Suprapubic skin (tissue), 4 donors: ENCODE results near the gene MTG2. TPM values are rescaled to one million over a fixed set of nuclear protein-coding genes. Genes with fewer than 3 reads are reported as not detected.

Source experiments
- DNase-seq, 2 donors: peaks; one replicate each; pipeline ENCODE4 v3.0.0-alpha.2; 2019; ENCODE audit warnings: low spot score in 2 of 2
- H3K27ac ChIP-seq: fragments of 200-600 bp; sonication (generic); one replicate; pipeline ENCODE4 v1.5.1; 2019
- H3K27me3 ChIP-seq: fragments of 200-600 bp; sonication (generic); one replicate; pipeline ENCODE4 v1.5.1; 2019
- H3K36me3 ChIP-seq: fragments of 200-600 bp; sonication (generic); one replicate; pipeline ENCODE4 v1.5.1; 2019
- H3K4me1 ChIP-seq: fragments of 200-600 bp; sonication (generic); one replicate; pipeline ENCODE4 v1.5.1; 2019
- H3K4me3 ChIP-seq: fragments of 200-600 bp; sonication (generic); one replicate; pipeline ENCODE4 v1.5.1; 2019; ENCODE audit warnings: mild to moderate bottlenecking
- H3K9me3 ChIP-seq: fragments of 200-600 bp; sonication (generic); one replicate; pipeline ENCODE4 v1.5.1; 2019
- EP300 ChIP-seq: sonication (generic); formaldehyde crosslinking; IDR thresholded peaks from one replicate; pipeline ENCODE4 v1.6.1; 2017; ENCODE audit warnings: antibody characterized with exemption
- POLR2A ChIP-seq, 2 donors: fragments of 450-650 bp; IDR thresholded peaks; one replicate each; pipeline ENCODE4 v1.6.1; 2017; ENCODE audit warnings: antibody characterized with exemption in 2 of 2, mild to moderate bottlenecking in 2 of 2, moderate library complexity in 2 of 2
- POLR2AphosphoS5 ChIP-seq, 3 donors: sonication (generic); formaldehyde crosslinking; IDR thresholded peaks; one replicate each; pipeline ENCODE4 v1.6.1; 2017; ENCODE audit warnings: antibody characterized with exemption in 3 of 3
- WGBS: methylation state at CpG from one replicate; pipeline ENCODE4 v1.1.5; 2018; 5-methylcytosine and 5-hydroxymethylcytosine counted together
- total RNA-seq, 4 donors: library from RNA; depleted of rRNA; stranded (reverse); fragments of >200 nt; gene quantifications; one replicate each; pipeline ENCODE4 v1.1.0, GENCODE V29; 2016
- TF ChIP-seq, protein P1 (sequence below), 2 donors: fragments of 200-600 bp in 1 of 2; fragments of 450-650 bp in 1 of 2; sonication (generic) in 1 of 2; IDR thresholded peaks; one replicate each; pipeline ENCODE4 v1.5.1; 2016 to 2019; ENCODE audit warnings: antibody characterized with exemption in 2 of 2, mild to moderate bottlenecking in 1 of 2, moderate library complexity in 1 of 2

The MTG2 gene
- total RNA-seq, 4 donors from 2014 or later: 19.1 to 43.0 (median 30.3) TPM

DNA sequence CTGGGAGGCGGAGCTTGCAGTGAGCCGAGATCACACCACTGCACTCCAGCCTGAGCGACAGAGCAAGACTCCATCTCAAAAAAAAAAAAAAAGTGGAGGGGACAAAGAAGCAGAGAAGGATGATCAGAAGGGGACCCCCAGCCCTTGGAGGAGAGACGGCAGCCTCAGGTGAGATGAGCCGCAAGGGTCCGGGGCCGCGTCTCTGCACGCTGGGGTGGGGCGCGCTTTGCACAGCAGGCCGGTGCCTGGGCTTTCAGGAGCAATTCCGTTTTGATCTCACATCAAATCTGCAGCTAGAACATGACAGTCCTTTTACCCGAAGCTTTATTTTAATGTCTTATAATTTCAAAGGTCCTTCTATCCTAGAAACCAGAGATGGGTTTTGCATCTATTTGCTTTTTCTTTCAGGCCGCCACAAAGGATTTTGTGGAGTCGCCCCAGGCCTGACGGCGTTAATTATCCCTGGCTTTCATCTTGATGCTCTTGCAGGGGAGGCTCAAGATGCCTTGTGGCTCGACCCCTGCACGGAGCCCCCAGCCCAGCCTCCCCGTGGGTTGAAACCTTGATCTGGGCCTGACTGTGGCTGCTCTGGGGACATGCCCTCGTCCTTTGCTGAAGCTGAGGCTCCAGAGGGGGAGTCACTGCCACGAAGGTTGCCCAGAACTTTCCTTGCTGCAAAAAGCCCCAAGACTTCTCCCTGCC, 20.0 kb downstream of the MTG2 start:
- TF ChIP-seq POLR2AphosphoS5 (IDR thresholded peaks at IDR 0.05) (no peak), POLR2A (IDR thresholded peaks at IDR 0.05) (no peak), EP300 (no peak)
- TF ChIP-seq, protein P1, sequence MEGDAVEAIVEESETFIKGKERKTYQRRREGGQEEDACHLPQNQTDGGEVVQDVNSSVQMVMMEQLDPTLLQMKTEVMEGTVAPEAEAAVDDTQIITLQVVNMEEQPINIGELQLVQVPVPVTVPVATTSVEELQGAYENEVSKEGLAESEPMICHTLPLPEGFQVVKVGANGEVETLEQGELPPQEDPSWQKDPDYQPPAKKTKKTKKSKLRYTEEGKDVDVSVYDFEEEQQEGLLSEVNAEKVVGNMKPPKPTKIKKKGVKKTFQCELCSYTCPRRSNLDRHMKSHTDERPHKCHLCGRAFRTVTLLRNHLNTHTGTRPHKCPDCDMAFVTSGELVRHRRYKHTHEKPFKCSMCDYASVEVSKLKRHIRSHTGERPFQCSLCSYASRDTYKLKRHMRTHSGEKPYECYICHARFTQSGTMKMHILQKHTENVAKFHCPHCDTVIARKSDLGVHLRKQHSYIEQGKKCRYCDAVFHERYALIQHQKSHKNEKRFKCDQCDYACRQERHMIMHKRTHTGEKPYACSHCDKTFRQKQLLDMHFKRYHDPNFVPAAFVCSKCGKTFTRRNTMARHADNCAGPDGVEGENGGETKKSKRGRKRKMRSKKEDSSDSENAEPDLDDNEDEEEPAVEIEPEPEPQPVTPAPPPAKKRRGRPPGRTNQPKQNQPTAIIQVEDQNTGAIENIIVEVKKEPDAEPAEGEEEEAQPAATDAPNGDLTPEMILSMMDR (IDR thresholded peaks at IDR 0.05): no peak
- 86% methylated on average over 23 of the region's 23 CpGs for WGBS
- Histone ChIP-seq H3K4me3 (no peak overlapping the region), H3K4me1 (no peaks in the 10 kb centered on the region), H3K36me3 (peaks cover 53% of the 10 kb centered on the region), H3K27me3 (no peaks in the 10 kb centered on the region), H3K9me3 (no peaks in the 10 kb centered on the region), H3K27ac (no peak overlapping the region)
- peak in 1 of 2 donors; percentile 45 for DNase-seq

DNA sequence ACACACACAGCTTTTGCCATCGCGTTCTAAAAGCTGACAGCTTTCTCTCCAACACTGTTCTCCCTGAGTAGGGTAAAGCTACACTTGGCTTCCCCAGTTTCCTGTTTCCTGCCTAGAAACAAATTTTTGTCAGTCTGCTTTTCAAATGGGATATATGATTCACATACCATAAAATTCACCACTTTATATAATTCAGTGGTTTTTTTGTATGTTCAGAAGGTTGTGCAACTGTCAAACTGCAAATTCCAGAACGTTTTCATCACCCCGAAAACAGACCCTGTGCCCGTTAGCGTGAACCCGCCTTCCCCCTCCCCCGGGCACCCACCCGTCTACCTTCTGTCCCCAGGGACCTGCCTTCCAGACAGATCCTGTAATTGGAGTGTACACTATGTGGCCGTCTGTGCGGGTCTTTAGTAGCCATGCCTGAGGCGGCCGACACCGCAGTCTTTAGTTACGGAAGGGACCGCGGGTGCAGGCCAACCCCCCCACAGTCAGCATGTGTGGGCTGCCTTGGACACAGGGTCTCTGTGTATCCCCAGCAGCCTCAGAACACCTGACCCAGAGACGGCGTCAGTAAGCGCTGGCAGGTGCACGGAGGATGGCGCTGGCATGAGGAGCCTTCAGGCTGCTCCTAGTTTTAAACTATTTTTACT, 20.7 kb downstream of the MTG2 start:
- H3K27me3 ChIP-seq: peaks cover 4% of the 10 kb centered on the region
- WGBS: 86% methylated on average over 22 of the region's 22 CpGs
- no peaks in the 10 kb centered on the region for H3K9me3 ChIP-seq
- H3K4me3 ChIP-seq: no peak overlapping the region
- no peaks in the 10 kb centered on the region for H3K4me1 ChIP-seq
- no peak overlapping the region for H3K27ac ChIP-seq
- H3K36me3 ChIP-seq: peaks cover 46% of the 10 kb centered on the region
- DNase-seq: peak in 1 of 2 donors; percentile 35
- no peak for TF ChIP-seq POLR2AphosphoS5 (IDR thresholded peaks at IDR 0.05)
- TF ChIP-seq EP300: no peak
- TF ChIP-seq, protein P1 (IDR thresholded peaks at IDR 0.05): no peak
- TF ChIP-seq POLR2A (IDR thresholded peaks at IDR 0.05): no peak

DNA sequence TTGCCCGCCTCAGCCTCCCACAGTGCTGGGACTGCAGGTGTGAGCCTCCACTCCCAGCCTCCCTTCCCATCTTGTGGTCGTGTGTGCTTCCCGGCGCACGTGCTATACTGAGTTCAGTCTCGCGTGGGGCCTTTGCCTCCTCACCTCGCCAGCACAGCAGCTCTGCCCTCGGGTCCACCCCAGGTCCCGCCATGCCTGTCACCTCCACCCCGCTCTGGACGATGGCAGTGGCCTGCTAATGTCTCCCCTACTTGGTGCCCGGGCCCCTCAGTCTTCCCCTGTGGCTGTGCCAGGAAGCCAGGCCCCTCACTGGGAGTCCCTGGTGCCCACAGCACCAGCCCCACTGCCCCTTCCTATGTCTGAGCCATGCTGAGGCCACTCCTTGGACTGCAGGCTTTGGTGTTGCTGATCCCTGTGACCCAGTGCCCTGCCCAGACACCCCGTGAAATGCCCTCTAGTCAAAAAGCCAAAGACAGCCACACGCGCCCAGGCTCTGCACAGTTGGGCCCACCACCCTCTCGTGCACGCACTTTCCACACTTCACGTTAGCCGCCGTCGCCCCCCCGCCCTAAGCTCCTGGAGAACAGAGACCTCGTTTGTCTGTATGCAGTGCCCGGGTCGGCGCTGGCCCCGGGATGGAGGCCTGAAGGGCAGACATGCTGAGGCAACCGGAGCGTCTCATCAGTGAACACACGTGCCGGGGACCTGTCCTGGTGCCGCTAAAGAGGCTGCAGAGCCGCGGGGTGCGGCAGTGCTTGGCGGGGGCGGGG, 23.0 kb downstream of the MTG2 start:
- H3K27me3 ChIP-seq: peaks cover 24% of the 10 kb centered on the region
- 86% methylated on average over 35 of the region's 38 CpGs for WGBS
- DNase-seq: no peak
- peaks cover 26% of the 10 kb centered on the region for H3K36me3 ChIP-seq
- no peaks in the 10 kb centered on the region for H3K4me1 ChIP-seq
- H3K9me3 ChIP-seq: no peaks in the 10 kb centered on the region
- TF ChIP-seq EP300 (no peak), POLR2AphosphoS5 (IDR thresholded peaks at IDR 0.05) (no peak), POLR2A (IDR thresholded peaks at IDR 0.05) (no peak)
- TF ChIP-seq, protein P1 (IDR thresholded peaks at IDR 0.05): no peak
- no peak overlapping the region for H3K4me3 ChIP-seq
- no peak overlapping the region for H3K27ac ChIP-seq

DNA sequence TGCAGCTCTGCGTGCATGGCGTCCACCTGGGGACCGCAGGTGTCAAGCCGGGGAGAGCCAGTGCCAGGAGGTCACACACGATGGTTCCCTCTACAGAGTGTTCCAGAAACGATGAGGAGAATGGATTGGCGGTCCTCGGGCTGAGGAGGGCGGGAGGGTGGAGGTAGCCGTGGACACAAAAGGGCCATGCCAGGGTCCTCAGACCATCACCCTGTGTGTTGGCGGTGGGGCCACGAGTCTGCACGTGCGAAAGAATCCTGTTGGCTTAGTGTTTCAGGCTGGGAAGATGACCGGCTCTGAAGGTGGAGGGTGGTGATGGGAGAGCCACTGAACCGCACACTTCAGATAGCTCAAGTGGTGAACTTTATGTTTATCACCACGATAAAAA, 23.6 kb downstream of the MTG2 start:
- peaks cover 30% of the 10 kb centered on the region for H3K27me3 ChIP-seq
- H3K27ac ChIP-seq: no peak overlapping the region
- H3K4me1 ChIP-seq: no peaks in the 10 kb centered on the region
- peaks cover 20% of the 10 kb centered on the region for H3K36me3 ChIP-seq
- WGBS: 89% methylated on average over 17 of the region's 17 CpGs
- no peak overlapping the region for H3K4me3 ChIP-seq
- H3K9me3 ChIP-seq: no peaks in the 10 kb centered on the region
- no peak for TF ChIP-seq EP300
- TF ChIP-seq POLR2A (IDR thresholded peaks at IDR 0.05): no peak
- TF ChIP-seq POLR2AphosphoS5 (IDR thresholded peaks at IDR 0.05): no peak
- TF ChIP-seq, protein P1 (IDR thresholded peaks at IDR 0.05): no peak
- no peak for DNase-seq
